ENCODE measurements around the gene USP36. TPM values are rescaled to one million over a fixed set of nuclear protein-coding genes. Genes with fewer than 3 reads are reported as not detected.

Gene USP36
- total and polyA plus RNA-seq, 9 of the 15 experiments (the other 6 are each of a cell fraction or from before 2014, with no cell fraction given), result 6.4 to 72.8 (median 22.5) TPM

DNA sequence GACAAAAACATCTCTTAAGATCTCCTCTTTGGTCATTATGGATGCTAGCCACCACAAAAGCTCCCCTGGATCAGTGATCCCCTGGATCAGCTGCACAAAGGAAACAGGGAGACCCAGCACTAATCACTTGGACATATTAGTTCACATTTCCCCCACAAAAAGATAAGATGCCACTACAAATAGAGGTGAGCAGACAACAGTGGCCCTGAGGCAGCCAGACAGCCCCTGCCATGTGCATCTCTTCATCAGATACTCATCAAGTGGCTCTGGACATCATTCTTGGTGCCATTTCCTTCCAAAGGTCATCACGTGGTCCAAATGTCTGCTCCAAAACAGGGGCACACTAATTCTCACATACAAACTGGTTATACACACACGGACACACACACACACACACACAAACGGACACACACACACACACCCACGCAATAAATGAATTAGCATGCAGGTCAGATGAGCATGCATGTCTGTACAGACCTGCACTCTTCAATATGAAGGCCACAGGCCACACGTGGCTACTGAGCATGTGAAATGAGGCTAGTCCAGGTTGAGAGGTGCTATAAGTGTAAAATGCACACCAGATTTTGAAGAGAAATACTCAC, 4.1 kb downstream of the USP36 start:
- Histone ChIP-seq H3K4me2 (ENCODE audit: insufficient read depth, low read length) (no peak overlapping the region), H3K9me1 (ENCODE audit: control insufficient read depth, insufficient read depth, low read length) (peaks cover 4% of the 10 kb centered on the region), H3K27me3 (ENCODE audit: control insufficient read depth in 2 of 2, insufficient read depth in 2 of 2, low read length in 2 of 2) (no peaks in the 10 kb centered on the region), H3K9me3 (replicated peaks; ENCODE audit: control insufficient read depth, insufficient read depth, low read depth, low read length) (no peaks in the 10 kb centered on the region), H3K4me1 (replicated peaks in 1 of 2; ENCODE audit: control insufficient read depth in 2 of 2, insufficient read depth in 2 of 2, low read length in 2 of 2) (peaks cover 13 to 22% of the 10 kb centered on the region in 2 experiments), H3K27ac (ENCODE audit: extremely low read depth, low read depth, low read length) (no peak overlapping the region), H3K4me3 (no peak overlapping the region), H3K36me3 (ENCODE audit: control insufficient read depth, insufficient read depth, low read length) (peaks cover 71% of the 10 kb centered on the region), H2AFZ (ENCODE audit: low read depth, low read length) (no peak overlapping the region), H3K9ac (ENCODE audit: insufficient read depth in 1 of 2, low read depth in 2 of 2, low read length in 2 of 2) (no peak overlapping the region), H4K20me1 (replicated peaks; ENCODE audit: control insufficient read depth, insufficient read depth, low read length) (peaks cover 15% of the 10 kb centered on the region), H3K79me2 (ENCODE audit: control insufficient read depth, insufficient read depth, low read length) (peaks cover 43% of the 10 kb centered on the region)
- POLR2A ChIA-PET, result interaction anchor here (0.8 to 1.0 kb wide), 2 partner anchors 9 to 105 kb away, joined by 3 read pairs; no protein-coding TSS in a partner anchor
- no peak for FAIRE-seq
- in situ Hi-C loops (cut with MboI), result no loop called here
- no peak for TF ChIP-seq PML (IDR thresholded peaks at IDR 0.05; ENCODE audit: low read length)
- no peak for TF ChIP-seq MCM5 (IDR thresholded peaks at IDR 0.05; ENCODE audit: low read depth)
- TF ChIP-seq SPI1 (IDR thresholded peaks at IDR 0.05; ENCODE audit: borderline replicate concordance, low read depth, low read length), result no peak
- no peak for DNase-seq (ENCODE audit: extremely low read depth in 1 of 4, low spot score in 3 of 4)
- WGBS (ENCODE audit: insufficient coverage, low coverage, missing lambda C conversion rate), result 77% methylated on average over 5 of the region's 5 CpGs
- intact Hi-C loops (cut with micrococcal nuclease), result no loop called here
- BruUV-seq (replicated peaks), result no TSS peak
- CTCF ChIA-PET (ENCODE audit: low intra/inter-chr PET ratio), result no interaction called here
- no peak for ATAC-seq

- DNase-seq (ENCODE audit: extremely low read depth in 1 of 4, low spot score in 3 of 4) (no peak), FAIRE-seq (no peak), ATAC-seq (no peak)
- Histone ChIP-seq H3K9me3 (replicated peaks; ENCODE audit: control insufficient read depth, insufficient read depth, low read depth, low read length) (no peaks in the 10 kb centered on the region), H2AFZ (ENCODE audit: low read depth, low read length) (no peak overlapping the region), H3K36me3 (ENCODE audit: control insufficient read depth, insufficient read depth, low read length) (peaks cover 87% of the 10 kb centered on the region), H3K4me2 (ENCODE audit: insufficient read depth, low read length) (no peak overlapping the region), H3K4me1 (replicated peaks in 1 of 2; ENCODE audit: control insufficient read depth in 2 of 2, insufficient read depth in 2 of 2, low read length in 2 of 2) (peaks cover 8 to 9% of the 10 kb centered on the region in 2 experiments), H4K20me1 (replicated peaks; ENCODE audit: control insufficient read depth, insufficient read depth, low read length) (peaks cover 13% of the 10 kb centered on the region), H3K9me1 (ENCODE audit: control insufficient read depth, insufficient read depth, low read length) (peaks cover 4% of the 10 kb centered on the region), H3K4me3 (no peak overlapping the region), H3K27me3 (ENCODE audit: control insufficient read depth in 2 of 2, insufficient read depth in 2 of 2, low read length in 2 of 2) (no peaks in the 10 kb centered on the region), H3K27ac (ENCODE audit: extremely low read depth, low read depth, low read length) (no peak overlapping the region), H3K9ac (ENCODE audit: insufficient read depth in 1 of 2, low read depth in 2 of 2, low read length in 2 of 2) (no peak overlapping the region), H3K79me2 (ENCODE audit: control insufficient read depth, insufficient read depth, low read length) (peaks cover 35% of the 10 kb centered on the region)
- no peak for TF ChIP-seq THAP12 (CRISPR knock-in tag; IDR thresholded peaks at IDR 0.05)
- TF ChIP-seq HOMEZ (CRISPR knock-in tag; IDR thresholded peaks at IDR 0.05), result no peak
- TF ChIP-seq ZNF121 (CRISPR knock-in tag; conservative IDR thresholded peaks at IDR 0.05), result peak; percentile 77
- TF ChIP-seq MAFG (tag; conservative IDR thresholded peaks at IDR 0.05), result no peak
- no peak for TF ChIP-seq ZNF354B (CRISPR knock-in tag; IDR thresholded peaks at IDR 0.05)
- ChIA-PET CTCF (ENCODE audit: low intra/inter-chr PET ratio) (no interaction called here), POLR2A (no interaction called here)
- intact Hi-C loops (cut with micrococcal nuclease), result no loop called here
- BruUV-seq (replicated peaks), result no TSS peak
- WGBS (ENCODE audit: insufficient coverage, low coverage, missing lambda C conversion rate), result 94% methylated on average over 8 of the region's 8 CpGs
- in situ Hi-C loops (cut with MboI), result no loop called here
Measured at GRCh38 chr17:78834571-78834970, 6.0 kb downstream of the USP36 start.

Measured in K562 (cell line).